Chondrocyte (in vitro differentiated cells): ENCODE measurements around the gene HDDC2. TPM values are rescaled to one million over a fixed set of nuclear protein-coding genes. Genes with fewer than 3 reads are reported as not detected.
A peak's percentile ranks its signal among the peaks of the same experiment; 100 is the strongest.

Experiments
- DNase-seq: peaks from one replicate; pipeline ENCODE4 v3.0.0; 2021; ENCODE audit warnings: mixed read lengths, low spot score
- H3K27ac Mint-ChIP-seq: one replicate; pipeline ENCODE4 v1.8.0; 2021; ENCODE audit warnings: mild to moderate bottlenecking, moderate library complexity, mixed read lengths; ENCODE audit not compliant: unreplicated experiment
- H3K27me3 Mint-ChIP-seq: 2 replicates; pipeline ENCODE4 v1.8.0; 2021; ENCODE audit warnings: low read depth, mixed read lengths
- H3K36me3 Mint-ChIP-seq: 2 replicates; pipeline ENCODE4 v1.8.0; 2021; ENCODE audit warnings: low read depth, mixed read lengths
- H3K4me1 Mint-ChIP-seq: 2 replicates; pipeline ENCODE4 v1.8.0; 2021; ENCODE audit warnings: low read depth, mild to moderate bottlenecking, mixed read lengths
- H3K4me3 Mint-ChIP-seq: one replicate; pipeline ENCODE4 v1.8.0; 2021; ENCODE audit warnings: mild to moderate bottlenecking, moderate library complexity, mixed read lengths; ENCODE audit not compliant: unreplicated experiment
- H3K9me3 Mint-ChIP-seq: 2 replicates; pipeline ENCODE4 v1.8.0; 2021; ENCODE audit warnings: low read depth, mixed read lengths
- CTCF ChIP-seq: fragments of 200-600 bp; sonication (generic); IDR thresholded peaks from 2 replicates; pipeline ENCODE4 v1.5.0; 2021; ENCODE audit warnings: antibody characterized with exemption, mild to moderate bottlenecking, moderate library complexity
- total RNA-seq: library from RNA; stranded (reverse); gene quantifications from 3 replicates; pipeline ENCODE4 v1.2.1, GENCODE V29; 2021

Gene HDDC2
- total RNA-seq, 1 donor from 2014 or later = 49.4 TPM

GRCh38 chr6:125257351-125257750, 44.4 kb downstream of the HDDC2 start:
- Mint-ChIP-seq H3K27me3 (no peaks in the 10 kb centered on the region), H3K36me3 (peaks cover 2% of the 10 kb centered on the region), H3K4me1 (peaks cover 83% of the 10 kb centered on the region), H3K9me3 (no peaks in the 10 kb centered on the region), H3K27ac (no peak overlapping the region), H3K4me3 (no peak overlapping the region)
- no peak for TF ChIP-seq CTCF
- no peak for DNase-seq

- Mint-ChIP-seq H3K27me3 (no peaks in the 10 kb centered on the region), H3K36me3 (peaks cover 2% of the 10 kb centered on the region), H3K4me3 (no peak overlapping the region), H3K4me1 (peaks cover 78% of the 10 kb centered on the region), H3K9me3 (no peaks in the 10 kb centered on the region), H3K27ac (peak overlapping the region; percentile 77)
- no peak for DNase-seq
- no peak for TF ChIP-seq CTCF
These were observed 46.6 kb downstream of the HDDC2 start for GRCh38 chr6:125255201-125255600.

GRCh38 chr6:125254321-125254720, 47.4 kb downstream of the HDDC2 start:
- Mint-ChIP-seq H3K27me3 (no peaks in the 10 kb centered on the region), H3K27ac (peak overlapping the region; percentile 69), H3K4me1 (peaks cover 70% of the 10 kb centered on the region), H3K4me3 (no peak overlapping the region), H3K36me3 (peaks cover 2% of the 10 kb centered on the region), H3K9me3 (no peaks in the 10 kb centered on the region)
- TF ChIP-seq CTCF = no peak
- DNase-seq = no peak

- H3K9me3 Mint-ChIP-seq = no peaks in the 10 kb centered on the region
- H3K4me3 Mint-ChIP-seq = no peak overlapping the region
- no peak for TF ChIP-seq CTCF
- peaks cover 66% of the 10 kb centered on the region for H3K4me1 Mint-ChIP-seq
- peaks cover 2% of the 10 kb centered on the region for H3K36me3 Mint-ChIP-seq
- H3K27ac Mint-ChIP-seq = peak overlapping the region; percentile 69
- H3K27me3 Mint-ChIP-seq = no peaks in the 10 kb centered on the region
- DNase-seq = no peak
These were observed 47.9 kb downstream of the HDDC2 start for GRCh38 chr6:125253881-125254280.

- Mint-ChIP-seq H3K36me3 (no peaks in the 10 kb centered on the region), H3K4me3 (peak overlapping the region; percentile 36), H3K27ac (peak overlapping the region; percentile 70), H3K9me3 (no peaks in the 10 kb centered on the region), H3K27me3 (no peaks in the 10 kb centered on the region), H3K4me1 (peaks cover 66% of the 10 kb centered on the region)
- no peak for DNase-seq
- TF ChIP-seq CTCF = no peak
These were observed 48.9 kb downstream of the HDDC2 start for GRCh38 chr6:125252891-125253290.
